GM21529 (cell line): ENCODE results near the gene UBC.
A peak's percentile ranks its signal among the peaks of the same experiment; 100 is the strongest.
"Not testable (repeated sequence)": the region's sequence is repeated elsewhere in the genome, so short reads cannot be mapped to it uniquely, and the experiment has no call there.

Source experiments
- ATAC-seq: cut with Tn5 transposase; IDR thresholded peaks from one replicate; pipeline ENCODE4 v1.9.1; 2021; ENCODE audit not compliant: unreplicated experiment

The UBC gene

GRCh38 chr12:124931528-124931927 is 17.1 kb upstream of the UBC start:
- not testable (repeated sequence) for ATAC-seq

DNA sequence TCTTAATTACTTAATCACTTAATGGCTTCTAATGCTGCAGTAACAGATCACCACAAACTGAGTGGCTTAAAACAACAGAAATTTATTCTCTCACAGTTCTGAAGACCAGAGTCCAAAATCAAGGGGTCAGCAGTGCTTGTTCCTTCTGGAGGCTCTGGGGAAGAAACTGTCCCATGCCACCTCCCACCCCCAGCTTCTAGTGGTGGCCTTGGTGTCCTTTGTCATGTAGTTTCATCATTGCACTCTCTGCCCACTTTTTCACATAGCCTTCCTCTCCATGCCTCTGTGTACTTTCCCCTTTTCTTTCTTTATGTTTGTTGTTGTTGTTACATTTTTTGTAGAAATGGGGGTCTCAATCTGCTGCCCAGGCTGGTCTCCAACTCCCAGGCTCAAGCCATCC is 16.1 kb upstream of the UBC start:
- ATAC-seq: no peak

GRCh38 chr12:124929649-124930419 is 15.4 kb upstream of the UBC start:
- ATAC-seq: no peak

DNA sequence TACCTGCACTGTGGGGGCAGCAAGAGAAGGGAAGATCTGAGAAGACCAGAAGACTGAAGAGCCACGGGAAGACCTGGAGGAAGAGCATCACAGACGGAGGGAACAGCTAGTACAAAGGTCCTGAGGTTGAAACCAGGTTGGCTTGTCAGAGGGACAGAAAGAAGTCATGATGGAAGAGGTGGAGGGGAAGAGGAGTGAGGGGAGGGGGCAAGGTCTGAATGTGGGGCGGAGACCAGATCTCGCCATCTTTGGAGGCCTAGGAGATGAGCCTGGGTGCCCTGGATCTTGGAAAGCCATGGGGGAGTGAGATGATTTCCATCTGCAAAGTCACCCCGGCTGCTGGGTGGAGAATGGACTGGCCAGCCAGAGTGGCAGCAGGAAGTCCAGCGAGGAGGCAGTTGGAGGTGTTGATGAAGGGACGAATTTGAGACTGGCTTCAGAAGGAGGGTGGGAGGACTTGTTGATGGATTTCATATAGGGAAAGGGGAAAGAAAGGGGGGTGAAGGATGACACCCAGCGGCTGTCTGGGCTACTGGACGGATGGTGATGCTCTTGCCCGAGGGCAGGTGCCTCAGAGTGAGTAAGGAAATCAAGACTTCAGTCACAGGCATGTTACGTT is 14.6 kb upstream of the UBC start:
- ATAC-seq: no peak

DNA sequence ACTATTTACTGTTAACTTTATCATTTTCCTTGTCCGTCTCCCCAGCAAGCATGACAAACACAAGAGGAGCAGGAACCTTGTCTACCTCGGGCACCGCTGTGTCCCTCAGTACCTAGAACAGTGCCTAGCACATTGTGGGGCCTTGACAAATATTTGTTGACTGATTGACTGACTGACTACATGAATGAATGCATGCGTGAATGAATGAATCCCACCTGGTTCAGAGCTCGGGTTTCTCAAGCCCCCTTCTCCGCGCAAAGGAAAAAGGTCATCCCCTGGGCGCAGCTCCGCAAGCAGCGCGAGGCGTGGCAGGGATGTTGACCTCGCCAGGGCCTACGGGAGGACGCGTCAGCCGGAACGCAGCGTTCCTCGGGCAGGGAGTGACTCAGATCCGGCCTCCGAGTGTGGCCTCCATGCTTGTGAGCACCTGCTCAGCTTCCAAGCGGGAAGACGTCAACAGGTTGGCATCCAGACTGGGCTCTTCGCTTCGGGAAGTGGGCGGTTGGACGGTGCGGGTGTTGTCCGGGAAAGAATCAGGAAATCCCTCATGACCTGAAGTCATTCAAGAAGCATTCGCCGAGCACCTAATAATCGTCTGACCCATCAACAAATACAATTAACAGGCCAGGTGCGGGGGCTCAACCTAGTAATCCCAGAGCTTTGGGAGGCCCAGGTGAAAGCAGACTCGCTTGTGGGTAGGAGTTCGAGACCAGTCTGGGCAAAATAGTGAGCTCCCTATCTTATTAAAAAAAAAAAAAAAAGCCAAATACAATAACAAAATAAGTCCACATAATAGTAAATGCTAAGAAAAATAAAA is 13.9 kb upstream of the UBC start:
- peak; percentile 31 for ATAC-seq

DNA sequence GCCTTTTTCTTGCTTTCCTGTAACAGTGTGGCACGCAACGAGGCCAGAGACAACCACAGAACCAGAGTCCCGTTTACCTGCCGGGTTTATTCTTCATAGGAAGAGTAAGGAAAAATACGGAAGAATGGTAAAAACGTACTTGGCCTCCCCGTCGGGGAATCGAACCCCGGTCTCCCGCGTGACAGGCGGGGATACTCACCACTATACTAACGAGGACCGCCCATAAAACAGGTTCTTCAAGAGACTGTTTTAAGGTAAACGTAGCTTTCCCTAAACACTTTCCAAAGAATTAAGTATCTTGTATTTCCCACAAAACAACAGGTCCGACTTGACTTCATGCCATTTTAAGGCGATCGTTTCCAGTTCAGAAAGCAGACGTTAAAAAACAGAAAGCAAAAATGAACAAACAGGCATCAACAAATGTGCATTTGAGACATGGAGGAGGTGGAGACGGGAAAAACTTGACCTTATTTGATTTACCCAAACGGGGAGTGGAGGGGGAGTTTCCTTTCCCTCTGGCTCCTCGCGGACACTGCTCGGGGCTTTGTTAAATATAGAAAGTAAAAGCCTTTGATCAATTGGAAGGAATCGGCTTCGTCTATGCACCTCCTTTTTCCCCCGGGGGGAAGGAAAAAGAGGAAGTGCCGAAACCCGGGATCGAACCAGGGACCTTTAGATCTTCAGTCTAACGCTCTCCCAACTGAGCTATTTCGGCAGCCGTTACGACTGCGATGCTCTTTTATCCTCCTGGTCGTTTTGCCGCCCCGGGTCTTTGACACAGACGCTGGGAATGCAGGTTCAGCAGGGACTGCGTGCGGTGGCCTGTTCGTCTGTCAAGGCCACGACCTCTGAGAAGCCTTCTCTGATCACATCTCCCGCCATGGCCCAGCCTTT is 13.0 kb upstream of the UBC start:
- peak; percentile 77 for ATAC-seq

DNA sequence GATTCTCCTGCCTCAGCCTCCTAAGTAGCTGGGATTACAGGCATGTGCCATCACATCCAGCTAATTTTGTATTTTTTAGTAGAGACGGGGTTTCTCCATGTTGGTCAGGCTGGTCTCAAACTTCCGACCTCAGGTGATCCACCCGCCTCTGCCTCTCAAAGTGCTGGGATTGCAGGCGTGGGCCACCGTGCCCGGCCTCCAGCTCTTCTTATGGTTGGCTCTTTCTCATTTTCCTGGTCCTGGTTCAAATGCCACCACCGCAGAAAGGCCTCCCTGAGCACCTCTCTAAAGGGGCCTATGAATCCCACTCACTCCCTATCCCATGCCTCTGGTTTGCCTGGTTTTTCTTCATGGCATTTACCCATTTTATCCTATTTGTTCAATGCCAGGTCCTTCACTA is 11.3 kb upstream of the UBC start:
- not testable (repeated sequence) for ATAC-seq

- no peak for ATAC-seq
These were observed 10.7 kb upstream of the UBC start for GRCh38 chr12:124925117-124925516.

- ATAC-seq: no peak
These were observed 9.7 kb upstream of the UBC start for GRCh38 chr12:124923905-124924734.

DNA sequence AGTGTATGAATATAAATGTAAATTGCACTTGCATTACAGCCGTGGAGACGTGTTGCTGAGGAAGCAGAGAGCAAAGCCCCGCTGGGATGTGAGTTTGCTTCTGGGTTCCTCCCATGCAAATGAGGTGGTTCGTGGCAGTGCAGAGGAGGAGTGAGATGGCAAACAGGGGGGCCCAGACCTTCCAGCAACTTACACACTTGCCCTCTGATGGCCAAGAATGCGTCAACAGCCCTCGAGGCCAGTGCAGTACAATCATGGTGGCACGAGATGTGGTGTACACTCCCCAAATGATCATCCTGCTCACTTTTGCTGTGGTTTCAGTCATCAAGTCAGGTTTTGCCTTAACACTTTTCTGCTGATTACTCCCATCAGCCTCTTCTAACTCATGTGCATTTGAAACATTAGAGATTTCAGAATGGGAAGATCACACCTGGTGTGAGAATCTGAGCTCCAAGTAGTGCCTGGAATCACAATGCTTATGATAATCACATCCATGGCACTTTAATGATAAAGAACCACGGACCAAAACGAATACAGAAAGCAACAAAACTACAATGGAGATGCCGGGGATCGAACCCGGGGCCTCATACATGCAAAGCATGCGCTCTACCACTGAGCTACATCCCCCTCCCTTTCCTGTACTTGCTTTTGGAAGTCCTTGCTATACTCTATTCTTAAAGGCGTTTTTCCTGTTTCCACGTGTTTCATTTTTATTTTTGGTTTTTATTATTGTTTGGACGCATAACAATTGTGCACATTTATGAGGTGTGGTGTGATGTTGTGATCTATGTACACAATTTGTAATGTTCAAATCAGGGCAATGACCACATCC is 7.0 kb upstream of the UBC start:
- peak; percentile 47 for ATAC-seq

- ATAC-seq: no peak
These were observed 6.0 kb upstream of the UBC start for GRCh38 chr12:124920353-124920935.

- ATAC-seq: peak; percentile 9
These were observed 5.3 kb upstream of the UBC start for GRCh38 chr12:124919521-124920352.

- not testable (repeated sequence) for ATAC-seq
These were observed 4.2 kb upstream of the UBC start for GRCh38 chr12:124918622-124918988.

DNA sequence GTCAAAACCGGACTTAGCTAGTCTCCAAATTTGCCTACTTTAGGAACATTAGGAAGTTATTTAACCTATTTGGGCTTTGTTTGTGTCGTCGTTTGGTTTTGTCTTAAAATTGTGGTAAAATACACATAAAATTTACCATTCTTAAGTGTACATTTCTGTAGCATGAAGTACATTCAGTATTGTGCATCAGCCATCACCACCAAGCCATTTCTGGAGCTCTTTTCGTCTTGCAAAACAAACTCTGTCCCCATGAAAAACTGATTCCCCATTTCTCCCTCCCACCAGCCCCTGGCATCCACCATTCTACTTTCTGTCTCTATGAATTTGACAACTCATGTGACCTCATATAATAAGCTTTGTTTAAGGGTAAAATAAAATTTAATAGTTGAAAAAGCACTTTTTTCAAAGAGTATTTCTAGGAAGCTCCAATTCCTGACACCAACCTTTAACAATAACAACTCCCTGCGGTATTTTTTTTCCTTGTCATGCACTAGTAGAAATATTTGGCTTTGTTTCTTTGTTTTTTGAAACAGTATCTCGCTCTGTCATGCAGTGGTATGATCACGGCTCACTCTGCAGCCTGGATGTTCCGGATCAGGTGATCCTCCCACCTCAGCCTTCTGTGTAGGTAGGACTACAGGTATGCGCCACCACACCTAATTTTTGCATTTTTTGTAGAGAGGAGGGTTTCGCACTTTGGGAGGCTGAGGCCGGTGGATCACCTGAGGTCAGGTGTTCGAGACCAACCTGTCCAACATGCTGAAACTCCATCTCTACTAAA is 3.6 kb upstream of the UBC start:
- ATAC-seq: no peak

- peak; percentile 50 for ATAC-seq
These were observed 2.8 kb upstream of the UBC start for GRCh38 chr12:124917135-124917840.

GRCh38 chr12:124916374-124917134 is 2.1 kb upstream of the UBC start:
- no peak for ATAC-seq
